NCI-H524 (cell line): ENCODE data around the gene DGCR2.
"Not testable (repeated sequence)": the region's sequence is repeated elsewhere in the genome, so short reads cannot be mapped to it uniquely, and the experiment has no call there.

Experiments used
- DNase-seq, 2 experiments: peaks; one replicate each; lab custom pipeline; 2025; lab: John Stamatoyannopoulos, UW

Gene DGCR2

GRCh38 chr22:19107730-19108074 is 14.5 kb downstream of the DGCR2 start:
- no peak for DNase-seq

GRCh38 chr22:19106886-19107729 is 15.1 kb downstream of the DGCR2 start:
- DNase-seq, result no peak

GRCh38 chr22:19105867-19106802 is 16.1 kb downstream of the DGCR2 start:
- peak in 1 of 2 experiments; percentile 31 for DNase-seq

- DNase-seq, result no peak
Measured at GRCh38 chr22:19105456-19105855, 16.8 kb downstream of the DGCR2 start.

- peak in 1 of 2 experiments; percentile 27 for DNase-seq
Measured at GRCh38 chr22:19103880-19104821, 18.1 kb downstream of the DGCR2 start.

GRCh38 chr22:19098157-19098556 is 24.1 kb downstream of the DGCR2 start:
- DNase-seq, result peak; percentile 69 to 83

GRCh38 chr22:19097518-19097917 is 24.7 kb downstream of the DGCR2 start:
- peak; percentile 97 to 99 for DNase-seq

GRCh38 chr22:19096555-19096954 is 25.7 kb downstream of the DGCR2 start:
- DNase-seq, result no peak

GRCh38 chr22:19094393-19094997 is 27.7 kb downstream of the DGCR2 start:
- no peak for DNase-seq

- no peak for DNase-seq
Measured at GRCh38 chr22:19092725-19093124, 29.5 kb downstream of the DGCR2 start.

- DNase-seq, result no peak
Measured at GRCh38 chr22:19090586-19091127, 31.6 kb downstream of the DGCR2 start.

GRCh38 chr22:19090183-19090582 is 32.0 kb downstream of the DGCR2 start:
- DNase-seq, result no peak

GRCh38 chr22:19088866-19089595 is 33.2 kb downstream of the DGCR2 start:
- DNase-seq, result no peak

GRCh38 chr22:19086896-19087295 is 35.3 kb downstream of the DGCR2 start:
- no peak for DNase-seq

- DNase-seq, result peak in 1 of 2 experiments; percentile 24
Measured at GRCh38 chr22:19086417-19086816, 35.8 kb downstream of the DGCR2 start.

GRCh38 chr22:19085233-19085718 is 36.9 kb downstream of the DGCR2 start:
- peak; percentile 20 to 75 for DNase-seq

- not testable (repeated sequence) for DNase-seq
Measured at GRCh38 chr22:19084586-19084985, 37.6 kb downstream of the DGCR2 start.

GRCh38 chr22:19084126-19084525 is 38.1 kb downstream of the DGCR2 start:
- not testable (repeated sequence) for DNase-seq

GRCh38 chr22:19082793-19083192 is 39.4 kb downstream of the DGCR2 start:
- DNase-seq, result no peak

GRCh38 chr22:19082101-19082500 is 40.1 kb downstream of the DGCR2 start:
- no peak for DNase-seq
